AML-193 (cell line): Measurements from ENCODE around the gene PPP2CA.

Experiments used
- DNase-seq, 2 experiments: peaks; one replicate each; lab custom pipeline; 2025; lab: John Stamatoyannopoulos, UW

The PPP2CA gene

DNA sequence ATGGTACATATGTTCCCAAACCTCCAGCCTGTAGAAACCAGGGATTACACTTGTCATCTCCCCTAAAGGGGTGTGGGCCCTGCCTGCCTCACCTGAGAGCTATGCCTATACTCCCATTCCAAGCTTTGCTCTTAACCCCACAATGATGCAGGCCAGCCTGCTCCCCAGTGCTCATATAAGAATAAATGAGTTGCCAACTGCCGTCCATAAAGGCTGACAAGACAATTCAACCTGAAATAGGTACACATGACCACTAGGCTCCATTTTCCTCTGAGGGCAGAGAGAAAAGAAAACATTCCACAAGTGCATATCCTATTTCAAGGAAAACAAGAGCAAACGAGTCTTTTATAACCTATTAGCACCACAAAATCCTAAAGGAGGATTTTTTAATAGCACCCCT lies 77.6 kb downstream of the PPP2CA start:
- no peak for DNase-seq

DNA sequence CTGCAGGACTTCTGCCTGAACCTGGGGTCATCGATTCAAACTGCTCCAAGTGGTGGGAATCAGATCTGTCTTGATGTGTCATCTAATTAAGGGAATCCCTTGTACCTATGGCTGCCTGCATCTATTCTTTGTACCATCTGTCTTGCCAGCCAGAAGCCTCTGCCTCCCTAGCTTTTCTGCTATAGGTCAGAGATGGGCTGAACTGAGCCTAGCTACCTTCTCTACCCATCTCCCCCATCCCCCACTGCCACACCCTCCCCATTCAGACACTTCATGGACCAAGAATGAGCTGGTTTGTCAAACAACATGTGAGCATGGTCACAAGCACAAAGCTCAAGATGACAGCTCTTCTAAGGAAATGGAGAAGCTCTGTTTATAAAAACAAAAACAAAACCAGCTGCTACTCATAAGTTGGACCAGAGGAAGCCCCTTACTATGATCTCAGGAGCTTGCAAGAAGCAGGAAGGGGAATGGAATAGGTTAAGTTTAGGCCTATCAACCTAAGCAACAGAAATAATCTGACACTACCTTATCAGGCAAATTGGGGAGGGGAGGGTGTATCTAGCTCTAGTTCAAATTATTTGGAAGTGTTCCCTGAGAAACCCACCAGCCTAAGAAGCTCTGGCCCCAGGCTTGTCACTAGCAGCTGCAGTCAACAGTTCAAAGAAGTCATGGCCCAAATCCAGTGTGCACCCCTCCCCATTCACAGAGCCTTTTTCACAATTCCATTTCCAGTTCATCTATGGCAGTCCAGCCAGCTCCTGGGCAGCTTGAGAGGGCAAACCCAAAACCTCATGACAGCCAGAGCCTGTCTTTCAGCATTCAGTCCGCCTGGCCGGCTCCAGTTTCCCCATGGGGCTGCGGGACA lies 79.0 kb downstream of the PPP2CA start:
- DNase-seq = no peak

DNA sequence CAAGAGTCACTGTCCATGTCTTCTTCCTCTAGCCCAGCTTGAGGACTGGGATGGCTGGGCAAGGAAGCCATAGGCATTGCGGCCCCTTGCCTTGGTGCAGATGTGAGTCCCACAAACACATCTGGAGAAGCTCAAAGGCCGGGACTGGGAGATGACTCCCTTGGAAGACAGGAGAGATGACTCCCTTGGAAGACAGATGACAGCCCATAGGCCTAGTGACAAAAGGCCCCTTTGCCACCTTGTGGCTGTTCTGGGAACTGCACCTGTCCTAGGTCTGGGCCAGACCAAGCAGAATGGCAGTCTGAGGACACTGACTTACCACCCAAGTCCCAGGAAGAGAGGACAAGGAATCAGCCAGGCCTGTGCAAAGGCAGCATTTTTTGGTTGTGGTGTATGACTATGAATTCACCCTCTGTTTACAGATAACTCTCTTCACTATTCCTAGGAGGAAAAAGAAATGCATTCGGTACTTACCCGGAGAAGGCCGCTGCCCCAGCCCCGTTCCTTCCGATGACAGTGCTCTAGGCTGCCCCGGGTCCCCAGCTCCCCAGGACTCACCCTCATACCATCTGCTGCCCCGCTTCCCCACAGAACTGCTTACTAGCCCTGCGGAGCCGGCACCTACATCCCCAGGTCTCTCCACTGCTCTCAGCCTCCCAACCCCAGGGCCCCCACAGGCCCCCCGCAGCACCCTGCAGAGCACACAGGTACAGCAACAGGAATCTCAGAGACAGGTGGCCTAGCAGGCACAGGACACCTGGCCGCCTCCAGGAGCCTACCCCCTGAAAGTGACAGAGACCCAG lies 79.9 kb downstream of the PPP2CA start:
- DNase-seq = peak; percentile 48 to 56

DNA sequence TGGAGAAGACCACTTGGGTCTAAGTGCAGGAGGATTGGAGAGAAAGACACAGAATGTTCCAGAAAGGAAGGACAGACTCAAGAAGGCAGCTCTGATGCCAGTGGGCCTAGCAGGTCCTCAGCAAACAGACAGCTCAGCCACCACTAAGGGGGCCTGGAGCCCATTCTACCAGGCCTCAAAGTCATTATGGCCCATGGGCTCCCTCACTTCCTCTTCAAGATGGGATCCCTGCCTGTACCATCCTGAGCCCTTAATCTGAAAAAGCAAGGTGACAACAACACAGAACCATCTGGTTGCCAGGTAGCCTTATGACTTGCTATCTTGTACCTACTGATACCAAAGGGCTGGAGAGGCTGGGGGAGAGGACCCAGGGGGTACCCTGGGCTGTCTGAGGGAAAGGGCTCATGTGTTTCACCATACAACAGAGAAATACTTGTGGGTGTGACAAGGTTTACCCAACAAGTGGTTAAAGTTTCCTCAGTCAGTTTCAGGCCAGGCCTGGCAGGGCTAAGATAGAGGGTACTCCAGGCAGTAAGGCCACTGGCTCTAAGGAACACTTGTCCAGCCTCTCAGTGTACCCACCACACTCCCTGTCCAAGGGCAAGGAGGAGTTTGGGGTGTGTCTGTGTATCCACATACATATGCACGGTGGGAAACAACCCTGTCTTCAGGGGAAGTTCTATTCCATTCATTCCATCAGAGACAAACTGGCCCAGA lies 80.7 kb downstream of the PPP2CA start:
- no peak for DNase-seq
